ENCODE data around the gene CRABP2.

DNA sequence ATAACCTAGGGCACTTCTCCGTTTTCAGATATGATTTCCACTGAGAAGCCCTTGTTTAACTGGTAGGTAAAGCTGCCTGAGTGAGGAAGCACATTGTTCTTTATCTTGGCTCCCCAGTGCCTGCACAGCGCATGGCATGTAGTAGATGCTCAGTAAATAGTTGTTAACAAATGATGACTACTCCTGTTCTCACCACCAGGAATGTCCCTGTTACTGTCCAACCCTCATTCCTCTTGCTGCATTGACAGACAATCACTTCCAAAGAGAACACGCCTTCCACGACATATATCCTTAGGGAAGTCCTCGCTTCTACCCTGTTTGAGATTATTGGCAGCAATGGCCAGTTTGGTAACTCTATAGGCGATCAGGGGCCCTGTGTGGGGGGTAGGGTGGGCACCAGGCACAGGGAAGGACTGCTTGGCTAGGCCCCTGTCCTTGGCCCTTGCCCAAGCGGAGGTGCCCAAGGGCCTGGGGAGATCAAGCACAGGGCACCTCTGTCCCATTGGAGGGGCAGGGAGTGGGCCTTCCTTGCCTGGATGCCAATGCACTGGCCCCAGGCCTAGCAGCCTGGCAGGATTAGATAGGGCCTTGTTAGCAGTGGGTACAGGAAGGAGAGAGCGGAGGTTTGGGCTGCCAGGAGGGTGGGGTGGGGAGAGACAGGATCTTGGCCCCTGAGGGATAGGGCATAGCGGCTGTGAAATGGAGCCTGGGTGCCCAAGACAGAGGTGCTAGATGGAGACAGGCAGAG lies 38.3 kb downstream of the CRABP2 start:
- TF ChIP-seq, protein P1, sequence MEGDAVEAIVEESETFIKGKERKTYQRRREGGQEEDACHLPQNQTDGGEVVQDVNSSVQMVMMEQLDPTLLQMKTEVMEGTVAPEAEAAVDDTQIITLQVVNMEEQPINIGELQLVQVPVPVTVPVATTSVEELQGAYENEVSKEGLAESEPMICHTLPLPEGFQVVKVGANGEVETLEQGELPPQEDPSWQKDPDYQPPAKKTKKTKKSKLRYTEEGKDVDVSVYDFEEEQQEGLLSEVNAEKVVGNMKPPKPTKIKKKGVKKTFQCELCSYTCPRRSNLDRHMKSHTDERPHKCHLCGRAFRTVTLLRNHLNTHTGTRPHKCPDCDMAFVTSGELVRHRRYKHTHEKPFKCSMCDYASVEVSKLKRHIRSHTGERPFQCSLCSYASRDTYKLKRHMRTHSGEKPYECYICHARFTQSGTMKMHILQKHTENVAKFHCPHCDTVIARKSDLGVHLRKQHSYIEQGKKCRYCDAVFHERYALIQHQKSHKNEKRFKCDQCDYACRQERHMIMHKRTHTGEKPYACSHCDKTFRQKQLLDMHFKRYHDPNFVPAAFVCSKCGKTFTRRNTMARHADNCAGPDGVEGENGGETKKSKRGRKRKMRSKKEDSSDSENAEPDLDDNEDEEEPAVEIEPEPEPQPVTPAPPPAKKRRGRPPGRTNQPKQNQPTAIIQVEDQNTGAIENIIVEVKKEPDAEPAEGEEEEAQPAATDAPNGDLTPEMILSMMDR (IDR thresholded peaks at IDR 0.05 in 8 of 11, conservative IDR thresholded peaks at IDR 0.05 in 3 of 11), result no peak
- no peak for TF ChIP-seq POLR2A (IDR thresholded peaks at IDR 0.05)
